HUES6 (cell line): ENCODE results near the gene GPR107.
"Not testable (repeated sequence)": the region's sequence is repeated elsewhere in the genome, so short reads cannot be mapped to it uniquely, and the experiment has no call there.

Source experiments
- H3K27ac ChIP-seq: 2 replicates; pipeline ENCODE4 v1.7.0; 2013; ENCODE audit warnings: low read depth, mild to moderate bottlenecking, low read length, inconsistent platforms
- H3K27me3 ChIP-seq: 2 replicates; pipeline ENCODE4 v1.6.1; 2013; ENCODE audit warnings: low read length; ENCODE audit not compliant: control insufficient read depth, insufficient read depth
- H3K36me3 ChIP-seq: 2 replicates; pipeline ENCODE4 v1.6.1; 2013; ENCODE audit warnings: low read length; ENCODE audit not compliant: control insufficient read depth, insufficient read depth
- H3K4me1 ChIP-seq: 2 replicates; pipeline ENCODE4 v1.6.1; 2013; ENCODE audit warnings: low read length; ENCODE audit not compliant: control insufficient read depth, insufficient read depth
- H3K4me3 ChIP-seq: 2 replicates; pipeline ENCODE4 v1.5.1; 2013; ENCODE audit warnings: low read depth, low read length
- H3K9ac ChIP-seq: one replicate; pipeline ENCODE4 v1.6.1; 2013; ENCODE audit warnings: mild to moderate bottlenecking, low read length
- H3K9me3 ChIP-seq: 2 replicates; pipeline ENCODE4 v1.6.1; 2013; ENCODE audit warnings: low read depth, low read length; ENCODE audit not compliant: control insufficient read depth, insufficient read depth

The GPR107 gene

GRCh38 chr9:130018265-130018664, 35.4 kb upstream of the GPR107 start:
- H3K4me1 ChIP-seq = 0 out of 2 replicates have a peak, but pooled peaks cover 2% of the 10 kb centered on the region
- H3K27ac ChIP-seq = no peak overlapping the region
- H3K36me3 ChIP-seq = no peaks in the 10 kb centered on the region; the same call in 1 of the 2 replicates
- no peaks in the 10 kb centered on the region for H3K27me3 ChIP-seq
- 0 out of 2 replicates have a peak, but pooled peaks cover 3% of the 10 kb centered on the region for H3K9me3 ChIP-seq
- no peak overlapping the region for H3K9ac ChIP-seq
- no peak overlapping the region for H3K4me3 ChIP-seq

- no peaks in the 10 kb centered on the region; the same call in 1 of the 2 replicates for H3K36me3 ChIP-seq
- peaks cover 7% of the 10 kb centered on the region; the same call in 1 of the 2 replicates for H3K4me1 ChIP-seq
- no peak overlapping the region for H3K4me3 ChIP-seq
- H3K9me3 ChIP-seq = 0 out of 2 replicates have a peak, but pooled peaks cover 3% of the 10 kb centered on the region
- no peak overlapping the region for H3K9ac ChIP-seq
- H3K27me3 ChIP-seq = no peaks in the 10 kb centered on the region
- no peak overlapping the region for H3K27ac ChIP-seq
Measured at GRCh38 chr9:130020618-130021017, 33.1 kb upstream of the GPR107 start.

GRCh38 chr9:130021123-130021522, 32.6 kb upstream of the GPR107 start:
- H3K4me1 ChIP-seq = peaks cover 7% of the 10 kb centered on the region; the same call in 1 of the 2 replicates
- H3K4me3 ChIP-seq = no peak overlapping the region
- 0 out of 2 replicates have a peak, but pooled peaks cover 3% of the 10 kb centered on the region for H3K9me3 ChIP-seq
- no peaks in the 10 kb centered on the region; the same call in 1 of the 2 replicates for H3K36me3 ChIP-seq
- no peak overlapping the region for H3K27ac ChIP-seq
- no peaks in the 10 kb centered on the region for H3K27me3 ChIP-seq
- H3K9ac ChIP-seq = no peak overlapping the region

GRCh38 chr9:130021842-130022241, 31.9 kb upstream of the GPR107 start:
- not testable (repeated sequence) for H3K27me3 ChIP-seq, H3K9me3 ChIP-seq, H3K9ac ChIP-seq, H3K4me3 ChIP-seq, H3K36me3 ChIP-seq, H3K4me1 ChIP-seq, H3K27ac ChIP-seq

- H3K27ac ChIP-seq = no peak overlapping the region
- no peak overlapping the region for H3K9ac ChIP-seq
- no peak overlapping the region for H3K4me3 ChIP-seq
- H3K9me3 ChIP-seq = no peaks in the 10 kb centered on the region
- no peaks in the 10 kb centered on the region for H3K36me3 ChIP-seq
- H3K27me3 ChIP-seq = no peaks in the 10 kb centered on the region
- H3K4me1 ChIP-seq = peaks cover 7% of the 10 kb centered on the region; the same call in 1 of the 2 replicates
Measured at GRCh38 chr9:130022566-130023143, 31.1 kb upstream of the GPR107 start.

- H3K9ac ChIP-seq = no peak overlapping the region
- peaks cover 7% of the 10 kb centered on the region; the same call in 1 of the 2 replicates for H3K4me1 ChIP-seq
- no peak overlapping the region for H3K27ac ChIP-seq
- no peaks in the 10 kb centered on the region for H3K27me3 ChIP-seq
- no peaks in the 10 kb centered on the region for H3K9me3 ChIP-seq
- H3K36me3 ChIP-seq = no peaks in the 10 kb centered on the region
- H3K4me3 ChIP-seq = no peak overlapping the region
Measured at GRCh38 chr9:130023144-130023787, 30.4 kb upstream of the GPR107 start.

- Histone ChIP-seq H3K4me1 (peaks cover 7% of the 10 kb centered on the region; the same call in 1 of the 2 replicates), H3K27ac (no peak overlapping the region), H3K9ac (no peak overlapping the region)
Measured at GRCh38 chr9:130023994-130024596, 29.6 kb upstream of the GPR107 start.

GRCh38 chr9:130024597-130024994, 29.1 kb upstream of the GPR107 start:
- no peak overlapping the region for H3K9ac ChIP-seq
- H3K4me3 ChIP-seq = no peak overlapping the region
- no peaks in the 10 kb centered on the region for H3K27me3 ChIP-seq
- no peaks in the 10 kb centered on the region for H3K36me3 ChIP-seq
- peaks cover 7% of the 10 kb centered on the region; the same call in 1 of the 2 replicates for H3K4me1 ChIP-seq
- H3K9me3 ChIP-seq = no peaks in the 10 kb centered on the region
- H3K27ac ChIP-seq = no peak overlapping the region

More at GRCh38 chr9:130023994-130024596, 29.6 kb upstream of the GPR107 start:
- Histone ChIP-seq H3K36me3 (no peaks in the 10 kb centered on the region), H3K9me3 (no peaks in the 10 kb centered on the region), H3K4me3 (no peak overlapping the region), H3K27me3 (no peaks in the 10 kb centered on the region)

- Histone ChIP-seq H3K9me3 (no peaks in the 10 kb centered on the region), H3K4me1 (peaks cover 7% of the 10 kb centered on the region; the same call in 1 of the 2 replicates), H3K9ac (no peak overlapping the region), H3K27ac (no peak overlapping the region), H3K27me3 (no peaks in the 10 kb centered on the region), H3K4me3 (no peak overlapping the region), H3K36me3 (no peaks in the 10 kb centered on the region)
Measured at GRCh38 chr9:130026583-130027340, 26.9 kb upstream of the GPR107 start.

GRCh38 chr9:130027533-130028365, 26.0 kb upstream of the GPR107 start:
- no peak overlapping the region for H3K9ac ChIP-seq
- H3K27me3 ChIP-seq = no peaks in the 10 kb centered on the region

More at GRCh38 chr9:130027533-130028365, 26.0 kb upstream of the GPR107 start:
- no peaks in the 10 kb centered on the region for H3K36me3 ChIP-seq
- H3K27ac ChIP-seq = no peak overlapping the region
- H3K4me1 ChIP-seq = peaks cover 7% of the 10 kb centered on the region; the same call in 1 of the 2 replicates
- no peak overlapping the region for H3K4me3 ChIP-seq
- no peaks in the 10 kb centered on the region for H3K9me3 ChIP-seq
